ENCODE measurements around the gene CIAO2B.

Gene CIAO2B

DNA sequence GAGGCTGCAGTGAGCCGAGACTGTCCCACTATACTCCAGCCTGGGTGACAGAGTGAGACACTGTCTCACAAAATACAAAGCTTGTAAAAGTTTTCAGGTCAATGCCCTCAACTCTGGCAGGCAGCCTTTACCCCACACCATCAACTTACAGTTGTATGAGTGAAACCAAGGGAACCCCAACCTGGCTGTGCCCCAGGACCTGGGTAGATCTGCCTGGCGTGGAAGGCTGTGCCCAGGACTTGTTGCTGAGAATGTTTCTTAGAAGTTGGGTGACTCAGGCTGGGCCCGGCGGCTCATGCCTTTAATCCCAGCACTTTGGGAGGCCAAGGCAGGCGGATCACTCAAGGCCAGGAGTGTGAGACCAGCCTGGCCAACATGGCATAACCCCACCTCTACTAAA, 34.6 kb upstream of the CIAO2B start:
- Histone ChIP-seq H3K27ac (replicated peaks) (no peak overlapping the region), H3K27me3 (ENCODE audit: insufficient read depth, poor library complexity, severe bottlenecking) (no peaks in the 10 kb centered on the region), H3K4me3 (replicated peaks; ENCODE audit: insufficient read depth, low read length) (no peak overlapping the region)
- no peak for DNase-seq (ENCODE audit: low read depth in 1 of 2, low spot score in 1 of 2)
- no peak for TF ChIP-seq POLR2AphosphoS5 (IDR thresholded peaks at IDR 0.05; ENCODE audit: low read depth)
- no peak for TF ChIP-seq SPI1 (IDR thresholded peaks at IDR 0.05; ENCODE audit: borderline replicate concordance, low read depth)
- TF ChIP-seq REST (IDR thresholded peaks at IDR 0.05; ENCODE audit: insufficient replicate concordance, low read depth): no peak
- TF ChIP-seq GABPA (IDR thresholded peaks at IDR 0.05; ENCODE audit: low read depth): no peak
- no peak for TF ChIP-seq CTCF (IDR thresholded peaks at IDR 0.05; ENCODE audit: insufficient read depth, low read length)

DNA sequence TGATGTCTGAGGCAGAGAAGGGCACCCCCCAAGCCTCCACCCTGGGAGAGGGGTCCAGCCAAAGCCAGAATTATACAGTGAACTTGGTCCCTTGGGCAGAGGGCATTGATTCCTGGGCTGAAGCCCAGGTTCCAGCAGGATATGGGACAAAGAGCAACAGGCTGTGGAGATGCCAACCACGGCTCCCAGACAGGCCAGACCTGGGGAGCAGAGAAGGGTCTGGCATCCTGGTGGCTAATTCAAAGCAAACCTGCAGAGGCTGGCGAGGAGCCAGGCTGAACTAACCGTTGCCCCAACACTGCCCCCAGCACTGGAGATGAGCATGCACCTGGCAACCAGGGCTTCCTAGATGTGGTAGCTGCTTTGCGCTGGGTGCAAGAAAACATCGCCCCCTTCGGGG, 29.8 kb upstream of the CIAO2B start:
- Histone ChIP-seq H3K27ac (replicated peaks) (no peak overlapping the region), H3K4me3 (replicated peaks; ENCODE audit: insufficient read depth, low read length) (no peak overlapping the region), H3K27me3 (ENCODE audit: insufficient read depth, poor library complexity, severe bottlenecking) (no peaks in the 10 kb centered on the region)
- no peak for DNase-seq (ENCODE audit: low read depth in 1 of 2, low spot score in 1 of 2)
- no peak for TF ChIP-seq CTCF (IDR thresholded peaks at IDR 0.05; ENCODE audit: insufficient read depth, low read length)
- no peak for TF ChIP-seq SPI1 (IDR thresholded peaks at IDR 0.05; ENCODE audit: borderline replicate concordance, low read depth)

- Histone ChIP-seq H3K4me3 (replicated peaks; ENCODE audit: insufficient read depth, low read length) (no peak overlapping the region), H3K27me3 (ENCODE audit: insufficient read depth, poor library complexity, severe bottlenecking) (no peaks in the 10 kb centered on the region), H3K27ac (replicated peaks) (peak overlapping the region; percentile 13; the same call in 1 of the 2 replicates)
- no peak for TF ChIP-seq SPI1 (IDR thresholded peaks at IDR 0.05; ENCODE audit: borderline replicate concordance, low read depth)
- TF ChIP-seq POLR2AphosphoS5 (IDR thresholded peaks at IDR 0.05; ENCODE audit: low read depth): no peak
- no peak for TF ChIP-seq GABPA (IDR thresholded peaks at IDR 0.05; ENCODE audit: low read depth)
- no peak for DNase-seq (ENCODE audit: low read depth in 1 of 2, low spot score in 1 of 2)
Observed at GRCh38 chr16:66961914-66962313, 27.7 kb upstream of the CIAO2B start.

DNA sequence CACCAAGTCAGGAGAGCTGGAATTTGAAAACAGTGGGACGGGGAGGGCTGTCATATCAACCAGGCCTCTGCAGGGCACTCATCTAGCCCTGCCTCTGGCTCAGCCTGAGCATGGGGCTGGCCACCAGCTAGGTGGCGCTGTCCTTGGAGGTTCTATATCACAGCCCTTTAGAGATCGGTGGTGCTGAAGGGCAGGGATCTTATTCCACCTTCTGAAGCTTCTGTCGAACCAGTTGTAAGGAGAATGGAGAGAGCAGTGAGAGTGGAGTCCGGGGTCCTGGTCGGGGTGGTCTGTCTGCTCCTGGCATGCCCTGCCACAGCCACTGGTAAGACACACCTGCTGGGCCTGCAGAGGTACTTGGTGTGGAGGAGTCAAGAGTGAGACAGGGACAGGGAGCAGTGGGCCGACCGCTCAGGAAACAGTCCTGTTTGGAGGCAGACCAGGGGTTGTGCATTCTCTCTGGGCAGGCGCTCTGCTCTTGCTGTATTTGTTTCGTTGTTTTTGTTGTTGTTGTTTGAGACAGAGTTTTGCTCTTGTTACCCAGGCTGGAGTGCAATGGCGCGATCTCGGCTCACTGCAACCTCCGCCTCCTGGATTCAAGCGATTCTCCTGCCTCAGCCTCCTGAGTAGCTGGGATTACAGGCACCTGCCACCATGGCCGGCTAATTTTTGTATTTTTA, 27.0 kb upstream of the CIAO2B start, which contains the start of gene CES3:
CES3 (plus strand) TSS at position 202 of the 680 bp plus-strand sequence; CDS start at position 244, 42 bp downstream.
- Histone ChIP-seq H3K27me3 (ENCODE audit: insufficient read depth, poor library complexity, severe bottlenecking) (no peaks in the 10 kb centered on the region), H3K27ac (replicated peaks) (peak within 1 kb of the TSS; percentile 13; the same call in 1 of the 2 replicates), H3K4me3 (replicated peaks; ENCODE audit: insufficient read depth, low read length) (no peak within 1 kb of the TSS)
- DNase-seq (ENCODE audit: low read depth in 1 of 2, low spot score in 1 of 2): peak; percentile 44 to 81
- TF ChIP-seq POLR2AphosphoS5 (IDR thresholded peaks at IDR 0.05; ENCODE audit: low read depth) (no peak), REST (IDR thresholded peaks at IDR 0.05; ENCODE audit: insufficient replicate concordance, low read depth) (peak; percentile 40), CTCF (IDR thresholded peaks at IDR 0.05; ENCODE audit: insufficient read depth, low read length) (peak; percentile 93), GABPA (IDR thresholded peaks at IDR 0.05; ENCODE audit: low read depth) (no peak)
